Natural killer cell treated with Interleukin-12 subunit alpha and Interleukin-12 subunit beta and Interleukin-15 and Interleukin-18, amount 100 ng/mL, for 72 hours (primary cell): ENCODE results near the gene SLC4A5. TPM values are rescaled to one million over a fixed set of nuclear protein-coding genes. Genes with fewer than 3 reads are reported as not detected.

Source experiments
- ATAC-seq, 2 donors: fragments of 150-1000 bp; cut with Tn5 transposase in 1 of 2; sonication (Bioruptor Pico), chemical (Tn5 transposase) in 1 of 2; 2 replicates each; pipeline ENCODE4 v1.10.0; 2021
- DNase-seq: peaks from one replicate; pipeline ENCODE4 v3.0.0; 2022; ENCODE audit warnings: low spot score
- H3K27ac Mint-ChIP-seq, 2 donors: 1 replicate in 1 of 2; 2 replicates in 1 of 2; pipeline ENCODE4 v1.8.0; 2022; ENCODE audit warnings: mixed read lengths in 2 of 2, mild to moderate bottlenecking in 1 of 2, moderate library complexity in 1 of 2
- H3K27me3 Mint-ChIP-seq, 2 donors: 1 replicate in 1 of 2; 2 replicates in 1 of 2; pipeline ENCODE4 v1.8.0; 2022; ENCODE audit warnings: mixed read lengths in 2 of 2
- H3K36me3 Mint-ChIP-seq: one replicate; pipeline ENCODE4 v1.8.0; 2022; ENCODE audit warnings: mixed read lengths
- H3K4me1 Mint-ChIP-seq, 2 donors: 1 replicate in 1 of 2; 2 replicates in 1 of 2; pipeline ENCODE4 v1.8.0; 2022; ENCODE audit warnings: low read depth in 2 of 2, mixed read lengths in 2 of 2, mild to moderate bottlenecking in 1 of 2
- H3K4me3 Mint-ChIP-seq: one replicate; pipeline ENCODE4 v1.8.0; 2022; ENCODE audit warnings: mixed read lengths
- H3K9me3 Mint-ChIP-seq: 2 replicates; pipeline ENCODE4 v1.8.0; 2022; ENCODE audit warnings: mixed read lengths
- total RNA-seq, 2 donors: library from RNA; stranded (reverse); gene quantifications; one replicate each; pipeline ENCODE4 v1.2.3, GENCODE V29; 2022

SLC4A5 gene
- total RNA-seq, 2 donors from 2014 or later = 1.2 to 3.2 TPM

GRCh38 chr2:74291886-74292621, 51.2 kb downstream of the SLC4A5 start:
- H3K27me3 Mint-ChIP-seq = no peaks in the 10 kb centered on the region
- ATAC-seq = no peak
- H3K4me1 Mint-ChIP-seq = peaks cover 9 to 15% of the 10 kb centered on the region in 2 donors
- no peaks in the 10 kb centered on the region for H3K36me3 Mint-ChIP-seq
- H3K27ac Mint-ChIP-seq = no peak overlapping the region
- DNase-seq = no peak
- no peaks in the 10 kb centered on the region for H3K9me3 Mint-ChIP-seq
- no peak overlapping the region for H3K4me3 Mint-ChIP-seq

DNA sequence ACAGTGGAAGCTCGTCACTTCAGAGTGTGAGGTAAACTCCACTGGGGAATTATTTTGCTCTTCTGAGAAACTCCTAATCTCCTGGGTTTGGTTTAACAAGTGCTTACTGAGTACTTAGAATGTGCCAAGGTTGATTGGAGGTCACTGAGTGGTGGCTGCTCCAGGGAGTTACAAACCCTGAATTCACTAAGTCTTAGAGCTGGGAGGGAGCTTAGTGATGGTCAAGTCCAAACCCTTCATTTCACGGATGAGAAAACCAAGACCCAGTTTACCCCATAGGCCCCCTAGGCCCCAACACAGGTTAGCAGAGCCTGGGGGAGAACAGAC, 52.0 kb downstream of the SLC4A5 start:
- no peaks in the 10 kb centered on the region for H3K9me3 Mint-ChIP-seq
- peaks cover 9 to 15% of the 10 kb centered on the region in 2 donors for H3K4me1 Mint-ChIP-seq
- no peak overlapping the region for H3K4me3 Mint-ChIP-seq
- no peak for DNase-seq
- no peak for ATAC-seq
- H3K27ac Mint-ChIP-seq = peak overlapping the region in 1 of 2 donors; percentile 54
- H3K27me3 Mint-ChIP-seq = no peaks in the 10 kb centered on the region
- H3K36me3 Mint-ChIP-seq = no peaks in the 10 kb centered on the region

GRCh38 chr2:74290466-74291217, 52.6 kb downstream of the SLC4A5 start:
- peak overlapping the region; percentile 13 for H3K4me3 Mint-ChIP-seq
- peak; percentile 29 to 57 for ATAC-seq

GRCh38 chr2:74290066-74290465, 53.1 kb downstream of the SLC4A5 start:
- Mint-ChIP-seq H3K9me3 (no peaks in the 10 kb centered on the region), H3K4me1 (peaks cover 9 to 15% of the 10 kb centered on the region in 2 donors), H3K4me3 (peak overlapping the region; percentile 13), H3K36me3 (no peaks in the 10 kb centered on the region), H3K27me3 (no peaks in the 10 kb centered on the region), H3K27ac (peak overlapping the region; percentile 27 to 54)
- DNase-seq (no peak), ATAC-seq (peak; percentile 22 to 25)

More at GRCh38 chr2:74290466-74291217, 52.6 kb downstream of the SLC4A5 start:
- Mint-ChIP-seq H3K27me3 (no peaks in the 10 kb centered on the region), H3K9me3 (no peaks in the 10 kb centered on the region), H3K36me3 (no peaks in the 10 kb centered on the region), H3K4me1 (peaks cover 9 to 15% of the 10 kb centered on the region in 2 donors), H3K27ac (peak overlapping the region; percentile 27 to 54)
- DNase-seq = no peak

GRCh38 chr2:74286725-74287124, 56.5 kb downstream of the SLC4A5 start:
- Mint-ChIP-seq H3K36me3 (no peaks in the 10 kb centered on the region), H3K9me3 (no peaks in the 10 kb centered on the region), H3K4me1 (peaks cover 9 to 15% of the 10 kb centered on the region in 2 donors), H3K27me3 (no peaks in the 10 kb centered on the region), H3K27ac (no peak overlapping the region), H3K4me3 (no peak overlapping the region)
- ATAC-seq (peak in 1 of 2 donors; percentile 34), DNase-seq (no peak)

GRCh38 chr2:74281141-74281975, 61.9 kb downstream of the SLC4A5 start:
- Mint-ChIP-seq H3K4me3 (no peak overlapping the region), H3K27me3 (no peaks in the 10 kb centered on the region), H3K4me1 (no peaks in the 10 kb centered on the region), H3K36me3 (no peaks in the 10 kb centered on the region), H3K27ac (no peak overlapping the region), H3K9me3 (no peaks in the 10 kb centered on the region)
- no peak for DNase-seq
- no peak for ATAC-seq

DNA sequence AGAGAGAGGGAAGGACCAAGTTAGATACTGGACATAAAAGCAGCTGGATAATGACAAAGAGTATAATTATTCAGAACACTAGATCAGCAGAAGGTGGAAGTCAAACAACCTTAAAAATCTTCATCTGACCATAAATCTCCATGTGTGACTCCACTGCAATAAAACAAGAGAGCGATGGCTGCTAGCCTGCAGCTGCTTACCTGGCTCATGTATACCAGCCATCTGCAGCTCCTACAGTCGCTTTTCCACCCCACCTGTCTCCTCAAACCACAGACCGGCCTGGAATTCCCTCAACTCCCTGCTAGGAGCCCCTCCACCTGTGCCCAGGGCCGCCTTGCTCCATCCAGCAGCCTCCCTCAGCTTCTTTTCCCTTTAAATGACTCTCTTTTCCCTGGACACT, 64.5 kb downstream of the SLC4A5 start:
- ATAC-seq = no peak
- Mint-ChIP-seq H3K36me3 (no peaks in the 10 kb centered on the region), H3K4me3 (no peak overlapping the region), H3K27me3 (no peaks in the 10 kb centered on the region), H3K27ac (no peak overlapping the region), H3K4me1 (no peaks in the 10 kb centered on the region), H3K9me3 (no peaks in the 10 kb centered on the region)
- no peak for DNase-seq

DNA sequence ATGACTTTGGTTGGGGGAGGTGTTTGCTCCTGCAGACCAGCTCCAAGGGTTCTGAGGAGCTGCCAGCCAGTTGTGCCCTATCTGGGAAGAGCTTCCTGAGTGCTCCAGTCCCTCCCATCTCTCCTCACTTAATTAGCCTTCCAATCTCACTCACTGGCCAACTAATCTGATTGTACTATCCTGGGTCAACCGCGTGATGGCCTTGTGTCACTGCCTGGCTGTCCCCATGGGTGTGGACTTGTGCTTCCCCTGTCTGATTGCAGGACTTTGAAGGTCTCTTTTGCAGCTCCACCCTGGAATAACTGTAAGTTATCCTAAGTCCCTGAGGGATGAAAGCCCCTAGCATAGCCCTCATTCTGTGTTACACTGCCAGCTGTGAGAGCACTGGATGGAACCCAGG, 65.0 kb downstream of the SLC4A5 start:
- Mint-ChIP-seq H3K4me1 (no peaks in the 10 kb centered on the region), H3K27me3 (no peaks in the 10 kb centered on the region), H3K4me3 (no peak overlapping the region), H3K27ac (no peak overlapping the region), H3K36me3 (no peaks in the 10 kb centered on the region), H3K9me3 (no peaks in the 10 kb centered on the region)
- ATAC-seq = no peak
- no peak for DNase-seq

GRCh38 chr2:74275228-74275627, 68.0 kb downstream of the SLC4A5 start:
- Mint-ChIP-seq H3K9me3 (no peaks in the 10 kb centered on the region), H3K27me3 (no peaks in the 10 kb centered on the region), H3K27ac (no peak overlapping the region), H3K4me1 (no peaks in the 10 kb centered on the region), H3K4me3 (no peak overlapping the region), H3K36me3 (no peaks in the 10 kb centered on the region)
- DNase-seq = no peak
- ATAC-seq = no peak

- ATAC-seq (no peak), DNase-seq (no peak)
- Mint-ChIP-seq H3K4me1 (peaks cover 5 to 6% of the 10 kb centered on the region in 2 donors), H3K36me3 (no peaks in the 10 kb centered on the region), H3K4me3 (no peak overlapping the region), H3K27ac (no peak overlapping the region), H3K9me3 (no peaks in the 10 kb centered on the region), H3K27me3 (no peaks in the 10 kb centered on the region)
Measured at GRCh38 chr2:74269667-74270066, 73.5 kb downstream of the SLC4A5 start.

DNA sequence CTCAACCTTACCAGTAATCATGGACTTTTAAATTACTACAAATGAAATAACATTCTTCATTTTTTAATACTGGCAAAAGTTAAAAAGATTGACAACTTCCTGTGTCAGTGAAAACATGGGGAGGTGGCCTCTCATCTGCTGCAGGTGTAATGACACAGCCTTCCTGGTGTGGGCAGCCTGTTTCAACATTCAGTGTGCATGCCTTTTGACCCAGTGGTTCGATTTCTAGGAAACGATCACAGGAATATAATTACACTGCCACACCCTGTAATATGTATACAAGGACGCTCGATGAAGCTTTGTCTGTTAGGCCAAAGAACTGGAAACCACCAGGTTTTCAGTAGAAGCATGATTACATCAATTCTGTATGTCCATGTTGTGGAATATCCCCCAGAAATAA, 76.1 kb downstream of the SLC4A5 start:
- DNase-seq (no peak), ATAC-seq (peak; percentile 79 to 80)
- H3K4me3 Mint-ChIP-seq = peak overlapping the region; percentile 40
- H3K27me3 Mint-ChIP-seq = no peaks in the 10 kb centered on the region
- H3K9me3 Mint-ChIP-seq = no peaks in the 10 kb centered on the region
- no peaks in the 10 kb centered on the region for H3K36me3 Mint-ChIP-seq
- H3K4me1 Mint-ChIP-seq = peaks cover 5 to 6% of the 10 kb centered on the region in 2 donors
- peak overlapping the region in 1 of 2 donors; percentile 76 for H3K27ac Mint-ChIP-seq

DNA sequence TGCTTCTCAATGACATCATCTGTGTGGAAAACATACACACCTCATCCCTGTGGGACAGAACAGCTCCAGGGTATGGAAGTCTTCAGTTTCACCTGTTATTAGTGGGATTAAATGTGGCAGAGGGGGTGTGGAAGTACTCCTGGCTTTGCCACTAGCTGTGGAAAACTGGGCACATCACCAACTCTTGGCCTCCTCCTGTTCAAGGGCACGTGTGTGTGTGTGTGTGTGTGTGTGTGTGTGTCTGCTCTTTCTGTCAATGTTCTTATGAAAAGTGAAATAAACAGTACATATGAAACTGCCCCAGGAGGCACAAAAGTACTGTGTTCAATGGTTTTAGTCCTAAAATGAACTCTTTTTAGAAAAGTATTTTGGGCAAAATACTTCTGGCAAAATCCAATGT, 78.9 kb downstream of the SLC4A5 start:
- ATAC-seq = peak in 1 of 2 donors; percentile 9
- no peak for DNase-seq
- Mint-ChIP-seq H3K36me3 (no peaks in the 10 kb centered on the region), H3K27me3 (no peaks in the 10 kb centered on the region), H3K27ac (no peak overlapping the region), H3K4me3 (no peak overlapping the region), H3K9me3 (no peaks in the 10 kb centered on the region), H3K4me1 (peaks cover 5 to 6% of the 10 kb centered on the region in 2 donors)

GRCh38 chr2:74262681-74263080, 80.5 kb downstream of the SLC4A5 start:
- DNase-seq = no peak
- no peaks in the 10 kb centered on the region for H3K27me3 Mint-ChIP-seq
- ATAC-seq = no peak
- H3K9me3 Mint-ChIP-seq = no peaks in the 10 kb centered on the region
- H3K27ac Mint-ChIP-seq = no peak overlapping the region
- peaks cover 5 to 6% of the 10 kb centered on the region in 2 donors for H3K4me1 Mint-ChIP-seq
- no peaks in the 10 kb centered on the region for H3K36me3 Mint-ChIP-seq
- H3K4me3 Mint-ChIP-seq = no peak overlapping the region
